Effector CD8-positive, alpha-beta T cell (primary cell): ENCODE measurements around the gene EOMES.

Experiments used
- DNase-seq: peaks from one replicate; lab custom pipeline; 2025; lab: John Stamatoyannopoulos, UW

EOMES gene

DNA sequence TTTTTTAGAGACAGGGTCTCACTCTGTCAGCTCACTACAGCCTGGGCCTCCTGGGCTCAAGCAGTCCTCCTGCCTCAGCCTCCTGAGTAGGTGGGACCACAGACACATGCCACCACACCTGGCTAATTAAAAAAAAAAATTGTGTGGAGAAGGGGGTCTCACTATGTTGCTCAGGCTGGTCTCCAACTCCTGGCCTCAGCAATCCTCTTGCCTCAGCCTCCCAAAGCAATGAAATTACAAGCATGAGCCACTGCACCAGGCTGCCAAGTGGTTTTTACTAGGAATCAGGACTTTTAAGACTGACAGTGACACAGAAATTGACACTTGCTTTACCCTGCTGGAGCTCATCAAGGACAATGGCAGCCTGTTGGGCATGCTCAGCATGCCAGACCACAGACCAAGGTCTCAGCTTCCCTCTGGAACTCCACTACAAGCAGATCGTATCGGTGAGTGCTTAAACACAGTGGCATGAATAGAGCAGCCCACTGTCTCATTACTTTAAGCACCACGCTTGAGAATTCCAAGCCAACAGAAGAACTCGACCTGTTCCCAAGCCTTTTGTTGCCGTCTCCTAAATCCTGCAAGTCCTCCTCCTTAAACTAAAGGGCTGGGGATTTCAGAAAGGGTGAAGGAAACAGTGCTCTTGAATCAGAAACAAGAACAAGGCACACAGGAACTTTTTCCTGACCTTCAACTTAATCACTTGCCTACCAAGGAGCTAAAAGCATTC, 41.4 kb downstream of the EOMES start:
- DNase-seq, result no peak

DNA sequence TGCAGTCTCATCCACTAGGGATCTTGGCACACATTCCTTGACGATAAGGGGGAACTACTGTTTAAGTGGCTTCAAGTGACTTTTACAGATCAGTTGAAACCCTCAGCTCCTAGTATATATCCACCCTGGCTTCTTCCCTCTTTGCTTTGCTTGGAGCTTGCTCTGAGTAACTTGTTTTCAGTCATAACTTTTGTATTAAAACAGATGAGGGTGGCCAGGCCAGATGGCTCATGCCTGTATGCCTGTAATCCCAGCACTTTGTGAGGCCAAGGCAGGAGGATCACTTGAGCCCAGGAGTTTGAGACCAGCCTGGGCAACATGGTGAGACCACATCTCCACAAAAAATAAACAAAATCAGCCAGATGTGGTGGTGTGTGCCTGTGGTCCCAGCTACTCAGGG, 42.4 kb downstream of the EOMES start:
- no peak for DNase-seq

DNA sequence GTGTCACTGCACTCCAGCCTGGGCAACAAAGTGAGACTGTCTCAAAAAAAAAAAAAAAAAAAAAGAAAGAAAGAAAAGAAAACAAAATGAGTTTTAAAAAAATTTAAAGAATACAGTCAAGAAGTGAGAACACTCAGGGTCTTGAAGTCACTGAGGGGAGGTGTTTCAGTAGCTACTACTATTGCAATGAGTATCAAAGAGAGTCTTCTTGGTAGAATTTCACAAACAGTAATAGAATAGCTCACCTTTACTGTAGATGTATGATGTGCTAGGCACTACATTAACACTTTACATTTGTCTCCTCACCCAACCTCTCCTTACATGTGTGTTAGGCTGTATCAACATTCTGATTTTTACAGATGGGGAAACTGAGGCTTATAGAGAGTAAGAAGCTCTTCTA, 43.9 kb downstream of the EOMES start:
- no peak for DNase-seq

DNA sequence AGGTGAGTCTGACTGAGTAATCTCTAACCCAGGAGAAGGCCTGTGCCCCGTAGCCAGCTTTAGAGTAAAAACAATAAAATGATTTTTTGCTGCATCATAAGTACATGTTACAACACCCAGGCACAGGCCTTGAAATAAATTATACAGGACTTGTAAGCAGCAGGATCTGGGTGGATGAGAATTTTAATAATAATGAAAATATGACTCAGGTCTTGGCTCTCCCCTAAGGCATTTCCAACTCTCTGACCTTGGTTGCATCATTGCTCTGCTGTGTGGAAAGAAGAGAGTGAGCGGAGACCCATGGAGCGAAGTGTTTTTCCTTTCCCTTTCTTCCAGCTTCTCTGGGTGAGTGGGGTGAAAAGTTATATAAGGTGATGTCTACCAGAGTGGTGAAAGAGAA, 44.6 kb downstream of the EOMES start:
- no peak for DNase-seq

DNA sequence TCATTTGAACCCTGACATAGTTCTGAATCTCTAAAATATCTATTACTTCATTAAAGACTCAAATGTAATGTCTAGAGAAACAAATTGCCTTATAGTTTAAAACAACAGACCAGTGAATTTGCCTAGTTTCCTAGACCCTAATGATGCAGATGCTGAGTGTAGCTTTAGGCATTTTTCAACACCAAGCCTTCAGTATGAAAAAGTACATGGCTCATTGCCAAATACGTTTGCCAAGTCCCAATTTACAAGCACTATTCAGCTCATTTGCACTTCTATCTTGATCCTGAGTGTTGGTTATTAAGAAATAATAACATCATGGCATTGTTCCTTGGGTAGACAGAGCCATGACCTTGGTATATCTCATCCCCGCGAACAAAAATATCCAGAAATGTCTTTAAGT, 46.8 kb downstream of the EOMES start:
- no peak for DNase-seq

DNA sequence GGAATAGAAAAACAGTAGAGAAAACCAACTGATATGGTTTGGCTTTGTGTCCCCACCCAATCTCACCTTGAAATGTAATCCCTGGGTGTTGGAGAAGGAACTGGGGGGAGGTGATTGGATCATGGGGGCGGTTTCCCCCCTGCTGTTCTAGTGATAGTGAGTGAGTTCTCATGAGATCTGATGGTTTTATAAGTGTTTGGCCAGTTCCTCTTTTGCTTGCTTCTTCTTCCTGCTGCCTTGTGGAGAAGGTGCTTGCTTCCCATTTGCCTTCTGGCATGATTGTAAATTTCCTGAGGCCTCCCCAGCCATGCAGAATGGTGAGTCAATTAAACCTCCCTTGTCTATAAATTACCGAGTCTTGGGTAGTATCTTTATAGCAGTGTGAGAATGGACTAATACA, 48.4 kb downstream of the EOMES start:
- DNase-seq, result no peak

DNA sequence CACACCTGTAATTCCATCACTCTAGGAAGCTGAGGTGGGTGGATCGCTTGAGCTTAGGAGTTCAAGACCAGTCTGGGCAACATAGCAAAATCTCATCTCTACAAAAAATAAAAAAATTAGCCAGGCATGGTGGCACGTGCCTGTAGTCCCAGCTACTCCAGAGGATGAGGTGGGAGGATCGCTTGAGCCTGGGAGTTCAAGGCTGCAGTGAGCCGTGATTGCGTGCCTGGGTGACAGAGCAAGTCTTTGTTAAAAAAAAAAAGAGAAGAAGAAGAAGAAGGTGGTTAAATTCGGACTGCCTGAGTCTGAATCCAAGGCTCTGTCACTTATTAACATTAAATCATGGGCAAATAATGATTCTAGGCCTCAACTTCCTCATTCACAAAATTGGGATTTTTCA, 51.0 kb downstream of the EOMES start:
- no peak for DNase-seq

DNA sequence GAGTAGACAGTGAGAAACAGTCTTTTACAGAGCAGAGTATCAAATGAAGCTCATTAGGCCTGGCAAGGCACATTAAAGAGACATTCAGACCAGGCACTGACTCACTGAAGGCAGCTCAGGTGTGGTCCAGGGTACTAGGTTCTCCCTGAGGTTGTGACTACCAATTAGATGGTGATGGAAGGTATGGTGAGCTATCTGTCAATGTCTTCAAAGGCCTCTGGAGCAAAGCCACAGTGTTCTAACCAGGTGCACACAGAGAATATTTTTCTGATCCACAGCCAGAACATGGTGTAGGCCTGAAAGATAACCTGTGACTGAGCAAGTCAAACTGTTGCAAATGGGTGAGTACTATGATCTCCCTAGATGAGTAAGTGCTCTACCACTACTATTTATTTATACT, 51.5 kb downstream of the EOMES start:
- no peak for DNase-seq

DNA sequence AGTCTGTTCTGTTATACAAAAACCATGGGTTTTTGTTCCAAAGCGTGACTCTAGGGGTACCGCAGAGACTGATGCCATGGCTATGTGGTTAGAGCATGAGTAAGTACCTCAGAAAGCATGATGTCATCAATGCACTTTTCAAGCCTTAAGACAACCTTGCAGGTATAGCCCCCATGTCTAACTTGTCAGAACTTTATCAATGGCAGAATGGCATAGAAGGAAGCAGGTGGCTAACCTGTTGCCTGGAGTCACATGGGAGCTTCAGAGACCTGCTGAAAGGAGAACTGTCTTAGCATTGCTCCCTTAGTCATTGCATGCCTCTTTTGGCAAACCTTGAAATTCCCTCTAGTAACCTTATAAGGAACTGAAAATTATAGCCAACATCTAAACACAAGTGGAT, 52.5 kb downstream of the EOMES start:
- DNase-seq, result no peak

DNA sequence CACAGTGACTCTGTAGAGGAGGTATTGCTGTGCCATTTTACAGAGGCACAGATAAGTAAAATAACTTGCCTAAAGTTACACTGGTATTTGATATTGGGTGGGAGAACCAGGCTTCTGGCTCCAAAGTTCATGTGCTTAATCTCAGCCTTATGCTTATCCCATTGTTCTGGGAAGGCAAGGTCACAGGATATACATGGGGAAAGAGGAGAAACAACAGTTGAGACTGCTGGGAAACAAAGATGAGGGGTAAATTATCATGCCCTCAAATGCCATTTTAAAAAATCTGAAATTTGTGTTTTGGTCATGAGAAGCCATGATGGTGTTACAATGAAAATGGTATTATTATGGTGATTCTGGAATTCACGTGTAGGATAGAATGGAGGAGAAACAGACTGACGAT, 54.4 kb downstream of the EOMES start:
- no peak for DNase-seq

DNA sequence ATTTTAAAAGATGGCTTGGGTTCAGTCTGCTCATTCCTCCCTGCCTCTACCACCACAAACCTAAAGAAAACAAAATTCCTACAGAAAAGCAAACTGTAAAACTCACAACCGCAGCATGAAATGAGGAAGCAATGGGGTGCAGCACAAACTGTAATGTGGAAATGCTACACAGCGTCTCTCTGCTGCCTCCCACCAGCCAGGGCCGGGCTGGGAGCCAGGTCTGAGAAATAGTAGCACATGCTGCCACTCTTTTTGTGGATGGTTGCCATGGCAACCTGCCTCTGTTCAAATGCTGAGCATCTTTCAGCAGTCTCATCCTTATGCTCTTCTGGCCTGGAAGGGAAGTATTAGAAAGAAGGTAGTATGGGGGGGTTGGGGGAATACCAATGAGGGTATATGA, 55.4 kb downstream of the EOMES start:
- DNase-seq, result no peak

DNA sequence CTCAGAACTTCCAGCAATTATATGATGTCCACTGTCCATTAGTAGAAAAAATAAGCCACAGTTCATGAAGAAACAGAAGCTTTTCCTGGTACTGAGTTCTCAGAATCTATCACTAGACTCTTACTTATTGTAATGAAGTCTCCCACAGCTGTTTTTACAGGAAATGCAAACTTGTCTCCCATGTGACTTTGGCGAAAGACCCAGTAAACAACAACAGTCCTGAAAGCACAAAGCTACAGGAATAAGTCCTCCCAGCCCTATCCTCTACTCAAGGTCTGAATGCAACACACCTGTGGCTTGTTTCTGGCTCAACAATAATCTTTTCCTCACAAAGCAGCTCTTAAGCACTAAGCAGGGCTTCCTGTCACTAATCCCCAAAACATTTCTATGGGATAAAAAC, 55.9 kb downstream of the EOMES start:
- DNase-seq, result no peak
